Right cardiac atrium (tissue), 5 donors: Measurements from ENCODE around the gene ARAP2. TPM values are rescaled to one million over a fixed set of nuclear protein-coding genes. Genes with fewer than 3 reads are reported as not detected.

ENCODE experiments used
- ATAC-seq, 2 donors: fragments of 200-7000 bp; cut with Tn5 transposase; one replicate each; pipeline versions ENCODE4 v1.8.0 to v1.9.1; 2020; ENCODE audit warnings: moderate library complexity in 2 of 2, mild to moderate bottlenecking in 1 of 2
- DNase-seq, 3 donors: peaks; one replicate each; pipeline ENCODE4 v3.0.0-alpha.2; 2020
- H3K27ac ChIP-seq: one replicate; pipeline ENCODE4 v1.5.1; 2013; ENCODE audit warnings: mild to moderate bottlenecking, low read length, control low read depth, moderate library complexity
- H3K27me3 ChIP-seq: one replicate; pipeline ENCODE4 v1.6.1; 2013; ENCODE audit not compliant: control insufficient read depth, insufficient read depth
- H3K4me1 ChIP-seq: one replicate; pipeline ENCODE4 v1.6.1; 2013; ENCODE audit warnings: low read length; ENCODE audit not compliant: control insufficient read depth, insufficient read depth
- H3K4me3 ChIP-seq: one replicate; pipeline ENCODE4 v1.5.1; 2013; ENCODE audit warnings: low read length, control low read depth
- H3K9me3 ChIP-seq: one replicate; pipeline ENCODE4 v1.6.1; 2013; ENCODE audit warnings: low read length; ENCODE audit not compliant: control insufficient read depth
- WGBS: extraction: QIAGEN DNeasy Blood & Tissue Kit; methylation state at CpG from one replicate; pipeline ENCODE4 v1.1.7; 2013; 5-methylcytosine and 5-hydroxymethylcytosine counted together
- intact Hi-C, 4 donors: fragments of 100-400 bp; cut with DNase I; formaldehyde crosslinking; loops; one replicate each; pipeline versions ENCODE4 v1.11.0 to v1.14.0; 2022 to 2023
- polyA plus RNA-seq: library from polyadenylated mRNA; stranded (reverse); fragments of 200-250 nt; gene quantifications from one replicate; pipeline ENCODE4 v1.2.3, GENCODE V29; 2013
- total RNA-seq, 4 donors: library from RNA; stranded (reverse); fragmentation: NEBNext Ultra II Directional; extraction: Animal tissue kit (Norgen Biotek cat#: 25700); gene quantifications; one replicate each; pipeline ENCODE4 v1.2.1, GENCODE V29; 2021
- donor health status: healthy with polysubstance abuse.
- donor health status: DM: no; HTN: yes; CAD: no.
- donor health status: DM: no; HTN: no; CAD: no.
- donor health status: DM: no; HTN: yes; CAD: no; lungs with severe emphysema.
- donor health status: DM: yes; HTN: yes; CAD: no.

ARAP2 gene
- total and polyA plus RNA-seq, 5 donors, result 0.72 to 9.4 (median 3.7) TPM

DNA sequence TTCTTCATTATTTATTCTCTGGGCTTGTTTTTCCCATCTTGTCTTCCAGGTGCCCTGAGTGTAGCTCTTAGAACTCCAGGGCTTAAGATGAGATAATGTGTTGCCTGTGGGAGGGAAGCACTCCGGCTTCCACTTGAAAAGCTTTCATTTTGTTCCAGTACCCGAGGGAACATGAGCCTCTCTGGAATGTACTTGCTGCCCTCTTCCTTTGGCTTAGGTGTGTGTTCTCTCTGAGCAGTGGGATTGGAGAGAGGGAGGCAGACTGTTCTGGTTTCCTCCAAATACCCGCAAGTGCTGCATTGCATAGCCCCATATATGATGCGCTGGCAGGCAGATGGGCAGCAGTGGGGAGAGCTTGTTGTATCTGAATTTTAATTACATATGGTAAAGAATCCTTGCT is 36.2 kb upstream of the ARAP2 start:
- DNase-seq, result no peak
- no peaks in the 10 kb centered on the region for H3K4me1 ChIP-seq
- intact Hi-C loops, result no loop called here
- H3K27ac ChIP-seq, result no peak overlapping the region
- H3K4me3 ChIP-seq, result no peak overlapping the region
- no peaks in the 10 kb centered on the region for H3K27me3 ChIP-seq
- WGBS, result 51% methylated on average over 4 of the region's 4 CpGs
- no peak for ATAC-seq
- no peaks in the 10 kb centered on the region for H3K9me3 ChIP-seq

DNA sequence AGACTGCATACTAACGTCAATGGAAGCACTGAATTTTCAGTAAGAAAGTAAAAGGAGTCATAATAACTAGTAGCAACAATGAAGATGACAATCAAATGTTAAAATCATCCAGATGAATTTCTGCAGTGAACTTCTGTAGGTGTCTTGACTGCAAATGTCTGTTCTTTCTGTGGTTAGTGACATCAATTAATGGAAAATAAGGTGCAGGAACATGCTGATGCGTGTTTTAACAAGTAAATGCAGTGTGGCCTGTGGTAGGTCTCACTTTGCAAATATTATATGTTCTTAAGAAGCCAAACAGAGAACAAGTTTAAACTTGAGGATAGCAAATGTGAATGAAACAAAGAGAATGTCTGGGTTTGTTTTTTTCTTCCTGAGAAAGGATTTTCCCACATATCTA is 34.5 kb upstream of the ARAP2 start:
- ATAC-seq (no peak), DNase-seq (no peak)
- intact Hi-C loops, result no loop called here
- Histone ChIP-seq H3K4me3 (no peak overlapping the region), H3K27ac (no peak overlapping the region), H3K27me3 (no peaks in the 10 kb centered on the region), H3K4me1 (no peaks in the 10 kb centered on the region), H3K9me3 (no peaks in the 10 kb centered on the region)
- 78% methylated on average over 2 of the region's 2 CpGs for WGBS

DNA sequence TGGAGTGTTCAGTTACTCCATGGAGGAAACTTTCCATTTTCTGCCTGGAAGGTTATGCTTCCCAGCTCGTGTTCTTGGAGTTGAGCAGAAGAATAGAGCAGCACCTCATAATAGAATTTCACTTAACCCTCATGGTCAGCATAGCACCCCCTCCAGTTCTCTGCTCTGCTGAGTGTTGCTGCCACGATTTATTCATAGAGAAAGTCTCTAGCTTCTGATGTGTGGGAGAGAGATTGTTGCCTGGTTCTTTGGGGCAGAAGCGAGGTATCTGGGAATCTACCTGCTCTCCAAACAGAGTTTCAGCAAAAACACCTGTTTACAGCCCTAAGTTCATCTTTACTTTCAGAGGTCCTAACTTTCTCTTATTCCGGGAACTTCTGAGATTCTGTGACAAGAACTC is 33.2 kb upstream of the ARAP2 start:
- intact Hi-C loops, result no loop called here
- 73% methylated on average over 4 of the region's 4 CpGs for WGBS
- Histone ChIP-seq H3K4me1 (no peaks in the 10 kb centered on the region), H3K4me3 (no peak overlapping the region), H3K27me3 (no peaks in the 10 kb centered on the region), H3K9me3 (no peaks in the 10 kb centered on the region), H3K27ac (no peak overlapping the region)
- DNase-seq, result no peak
- no peak for ATAC-seq

DNA sequence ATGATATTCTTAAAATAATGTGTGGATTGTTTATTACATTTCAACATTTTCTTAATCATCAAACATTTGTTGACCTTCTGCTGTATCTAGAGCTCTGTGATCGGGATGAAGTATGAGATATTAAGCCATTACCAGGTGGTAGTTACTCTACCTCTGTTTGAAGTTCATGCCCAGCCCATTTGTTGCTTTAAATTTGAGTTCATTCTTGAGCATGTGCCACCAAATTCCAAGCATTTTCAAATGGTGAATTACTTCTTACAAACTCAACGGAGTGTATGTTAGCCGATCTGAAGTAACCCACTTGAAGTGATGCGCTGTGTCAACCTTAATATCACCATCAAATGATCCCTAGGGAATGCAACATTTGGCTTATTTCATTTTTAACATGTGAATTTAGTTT is 29.8 kb upstream of the ARAP2 start:
- Histone ChIP-seq H3K4me1 (no peaks in the 10 kb centered on the region), H3K27ac (no peak overlapping the region), H3K9me3 (no peaks in the 10 kb centered on the region), H3K4me3 (no peak overlapping the region), H3K27me3 (no peaks in the 10 kb centered on the region)
- DNase-seq, result no peak
- no peak for ATAC-seq
- intact Hi-C loops, result no loop called here
- 80% methylated on average over 4 of the region's 4 CpGs for WGBS

DNA sequence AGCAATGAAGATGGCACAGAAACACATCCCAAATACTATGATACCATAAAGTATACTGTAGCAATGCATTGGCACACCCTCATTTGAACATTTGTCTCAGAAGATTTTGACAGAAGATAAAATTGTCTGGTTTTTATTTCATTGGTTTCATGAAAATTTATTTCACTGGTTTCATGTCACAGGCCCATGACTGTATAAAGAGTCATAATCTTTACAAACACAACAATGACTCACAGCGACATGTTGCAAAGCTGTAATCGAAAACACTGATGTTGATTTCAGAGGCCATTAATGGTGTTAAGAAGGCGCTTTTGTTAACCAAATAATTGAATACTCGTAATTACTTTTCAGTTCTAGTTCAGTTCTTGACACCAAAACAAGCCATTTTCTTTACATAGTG is 29.0 kb upstream of the ARAP2 start:
- no peaks in the 10 kb centered on the region for H3K27me3 ChIP-seq
- WGBS, result 89% methylated on average over 4 of the region's 4 CpGs
- intact Hi-C loops, result no loop called here

DNA sequence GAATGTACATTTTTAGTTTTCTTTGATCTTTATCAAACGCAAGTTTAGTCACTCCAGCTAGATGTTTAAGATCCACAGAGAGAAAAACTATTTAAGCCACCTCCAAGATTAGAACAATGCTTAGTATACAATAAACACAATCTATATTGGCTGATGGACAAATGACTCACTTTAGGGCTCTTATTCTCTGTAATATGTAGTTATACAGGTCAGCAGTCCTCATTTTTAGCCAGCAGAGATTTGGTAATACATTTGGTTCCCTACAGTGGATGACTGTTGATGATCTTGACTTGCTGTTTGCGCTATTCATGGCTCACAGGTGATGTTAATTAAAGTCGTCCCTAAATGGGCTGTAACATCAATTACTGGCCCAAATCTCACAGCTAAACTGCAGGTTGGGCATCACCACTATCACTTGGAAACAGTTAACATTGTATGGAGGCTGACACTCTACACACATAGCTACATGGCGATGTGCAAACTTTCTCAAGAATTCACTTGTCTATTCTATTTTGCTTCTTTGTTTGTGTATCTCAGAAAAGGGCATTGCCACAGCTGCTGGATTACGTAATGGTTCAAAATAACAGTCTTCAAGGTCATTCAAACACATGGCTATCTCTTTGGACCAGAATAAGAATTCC is 25.3 kb upstream of the ARAP2 start:
- Histone ChIP-seq H3K4me1 (no peaks in the 10 kb centered on the region), H3K9me3 (no peaks in the 10 kb centered on the region), H3K27me3 (no peaks in the 10 kb centered on the region), H3K4me3 (no peak overlapping the region), H3K27ac (no peak overlapping the region)
- intact Hi-C loops, result no loop called here
- no peak for DNase-seq
- WGBS, result 68% methylated on average over 5 of the region's 5 CpGs
- no peak for ATAC-seq

More for the DNA sequence above, 29.0 kb upstream of the ARAP2 start:
- Histone ChIP-seq H3K4me3 (no peak overlapping the region), H3K27ac (no peak overlapping the region), H3K4me1 (no peaks in the 10 kb centered on the region), H3K9me3 (no peaks in the 10 kb centered on the region)
- no peak for DNase-seq
- no peak for ATAC-seq

DNA sequence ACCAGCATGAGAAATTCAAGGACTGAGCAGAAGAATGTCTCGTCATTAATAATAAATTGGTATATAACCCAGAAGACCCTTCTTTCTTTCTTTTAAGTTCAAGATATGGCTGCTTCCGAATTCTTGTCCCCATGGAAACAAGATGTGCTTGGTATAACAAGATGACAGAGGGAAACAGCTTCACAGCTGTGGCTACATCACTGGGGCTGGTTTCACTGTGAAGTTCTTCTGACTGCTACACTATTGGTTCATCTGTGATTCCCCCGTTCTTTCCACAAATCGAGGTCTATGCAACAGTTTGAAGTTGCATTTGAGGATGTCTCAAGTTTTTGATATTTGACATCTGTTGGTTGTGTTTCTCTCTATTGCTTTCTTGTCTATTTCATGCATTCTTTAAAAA is 24.8 kb upstream of the ARAP2 start:
- intact Hi-C loops, result no loop called here
- ATAC-seq (no peak), DNase-seq (no peak)
- H3K27ac ChIP-seq, result no peak overlapping the region
- WGBS, result 51% methylated on average over 4 of the region's 4 CpGs
- H3K4me3 ChIP-seq, result no peak overlapping the region
- H3K9me3 ChIP-seq, result no peaks in the 10 kb centered on the region
- no peaks in the 10 kb centered on the region for H3K4me1 ChIP-seq
- H3K27me3 ChIP-seq, result no peaks in the 10 kb centered on the region

DNA sequence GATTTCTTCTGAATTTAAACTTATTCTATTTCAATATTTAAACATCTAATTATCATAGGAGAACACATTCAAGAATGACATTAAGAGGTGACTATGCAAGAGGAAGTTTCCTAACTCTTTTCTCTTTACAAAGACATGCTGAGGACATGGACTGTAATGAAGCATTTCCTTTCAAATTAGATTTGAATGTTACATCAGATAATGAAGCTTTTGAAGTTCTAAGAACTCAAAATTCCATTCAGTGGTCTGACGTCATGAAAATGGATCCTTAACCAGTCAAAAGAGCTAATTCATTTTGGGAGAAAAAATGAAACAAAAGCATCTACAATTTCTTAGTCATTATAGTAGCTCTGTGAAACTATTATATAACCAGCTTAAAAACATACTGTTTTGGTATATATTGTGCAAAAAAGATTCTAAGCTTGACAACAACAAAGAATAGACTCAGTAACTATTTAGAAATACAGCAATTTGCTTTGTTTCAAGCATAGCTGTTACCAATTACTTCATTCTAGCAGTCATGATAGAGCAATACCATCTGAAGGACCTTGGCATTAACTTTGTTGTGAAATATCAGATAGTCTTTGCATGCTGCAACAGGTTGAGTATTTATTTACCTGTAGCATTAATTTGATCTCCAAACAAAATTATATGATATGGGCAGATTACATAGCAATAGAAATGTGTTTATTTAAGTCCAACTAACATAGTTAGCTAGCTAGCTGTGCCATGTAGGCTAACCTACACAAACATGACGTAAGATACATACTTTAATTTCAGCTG is 23.4 kb upstream of the ARAP2 start:
- Histone ChIP-seq H3K27me3 (no peaks in the 10 kb centered on the region), H3K4me1 (no peaks in the 10 kb centered on the region), H3K27ac (no peak overlapping the region), H3K4me3 (no peak overlapping the region), H3K9me3 (no peaks in the 10 kb centered on the region)
- ATAC-seq, result no peak
- no peak for DNase-seq
- intact Hi-C loops, result no loop called here
- 59% methylated on average over 2 of the region's 2 CpGs for WGBS

DNA sequence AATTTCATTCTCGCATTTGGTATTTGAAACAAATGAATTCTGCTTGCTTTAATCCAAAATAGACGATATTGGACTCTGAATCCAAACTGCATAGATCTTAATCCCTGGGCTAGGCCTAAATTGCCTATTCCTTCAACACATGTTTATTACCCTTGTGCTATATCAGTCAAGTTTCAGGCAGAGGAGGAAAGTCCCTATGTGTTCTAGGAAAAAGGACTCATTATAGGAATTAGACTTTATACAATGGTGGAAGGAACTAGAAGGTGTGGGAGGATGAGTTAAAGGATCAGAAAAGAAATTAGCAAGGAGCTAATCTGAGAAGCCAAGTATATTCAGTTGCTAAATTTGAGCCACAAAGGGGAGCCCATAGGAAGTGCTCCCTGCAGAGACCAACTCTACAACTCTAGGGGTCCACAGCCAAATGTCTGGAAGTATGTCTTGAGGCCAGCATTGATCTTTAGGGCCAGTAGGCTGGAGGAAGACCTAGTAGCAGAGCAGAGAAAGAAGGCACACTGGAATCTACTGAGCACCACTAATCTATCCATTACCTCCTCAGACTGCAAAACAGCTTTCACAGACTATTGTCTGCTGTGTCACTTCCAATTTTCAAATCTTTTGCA is 20.0 kb upstream of the ARAP2 start:
- Histone ChIP-seq H3K27ac (no peak overlapping the region), H3K4me1 (no peaks in the 10 kb centered on the region), H3K9me3 (no peaks in the 10 kb centered on the region), H3K27me3 (no peaks in the 10 kb centered on the region), H3K4me3 (no peak overlapping the region)
- ATAC-seq (no peak), DNase-seq (no peak)
- intact Hi-C loops, result no loop called here
- 95% methylated on average over 2 of the region's 2 CpGs for WGBS

DNA sequence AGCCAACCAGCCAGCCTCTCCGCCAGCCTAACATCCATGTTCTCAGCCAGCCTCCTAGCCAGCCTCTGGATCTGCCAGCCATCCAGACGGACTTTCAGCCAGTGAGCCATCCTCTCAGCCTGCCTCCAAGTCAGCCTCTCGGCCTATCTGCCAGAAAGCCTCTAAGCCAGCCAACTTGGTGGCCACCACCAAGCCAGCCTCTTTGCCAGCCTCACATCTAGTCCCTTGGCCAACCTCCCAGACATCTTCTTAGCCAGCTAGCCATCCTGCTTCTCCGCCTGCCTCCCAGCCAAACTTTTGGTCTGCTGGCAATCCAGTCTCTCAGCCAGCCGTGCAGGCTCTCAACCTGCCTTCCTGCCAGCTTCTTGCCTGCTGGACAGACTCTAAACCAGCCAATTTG is 16.4 kb upstream of the ARAP2 start:
- Histone ChIP-seq H3K4me3 (no peak overlapping the region), H3K27ac (no peak overlapping the region), H3K27me3 (no peaks in the 10 kb centered on the region), H3K4me1 (no peaks in the 10 kb centered on the region), H3K9me3 (no peaks in the 10 kb centered on the region)
- intact Hi-C loops, result no loop called here
- 81% methylated on average over 5 of the region's 5 CpGs for WGBS
- ATAC-seq, result no peak
- DNase-seq, result no peak

DNA sequence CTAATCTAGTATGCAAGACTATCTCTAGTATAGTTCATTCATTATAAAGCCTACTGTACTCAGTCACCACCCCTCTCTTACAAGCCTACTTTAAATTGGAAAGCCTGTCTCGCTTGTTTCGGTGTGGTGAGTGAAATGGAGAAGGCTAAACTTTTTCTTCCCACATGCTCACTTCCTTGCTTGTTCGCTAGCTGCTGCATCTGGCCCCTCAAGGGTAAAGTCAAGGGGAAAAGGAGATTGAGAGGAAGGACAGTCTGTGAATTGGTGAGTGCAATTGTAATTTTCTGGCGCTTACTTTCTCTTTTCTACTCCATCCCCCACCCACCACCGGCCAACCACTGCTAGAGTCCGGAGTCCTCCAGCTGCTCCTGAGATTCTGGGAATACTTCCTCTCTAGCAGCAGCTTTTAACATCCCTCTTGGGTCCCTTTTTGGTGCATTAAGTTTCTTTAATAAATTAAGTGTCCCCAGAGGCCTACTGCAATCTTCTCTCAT is 12.1 kb upstream of the ARAP2 start:
- 42% methylated on average over 6 of the region's 6 CpGs for WGBS
- H3K27me3 ChIP-seq, result no peaks in the 10 kb centered on the region
- DNase-seq, result peak in 1 of 3 donors; percentile 64
- H3K4me3 ChIP-seq, result no peak overlapping the region
- intact Hi-C loops, result no loop called here
- H3K9me3 ChIP-seq, result no peaks in the 10 kb centered on the region
- ATAC-seq, result peak; percentile 26 to 73
- H3K27ac ChIP-seq, result no peak overlapping the region
- H3K4me1 ChIP-seq, result no peaks in the 10 kb centered on the region
